GM19467 (cell line): ENCODE data around the gene CEP57L1.
A peak's percentile ranks its signal among the peaks of the same experiment; 100 is the strongest.
"Not testable (repeated sequence)": the region's sequence is repeated elsewhere in the genome, so short reads cannot be mapped to it uniquely, and the experiment has no call there.

Experiments
- ATAC-seq: cut with Tn5 transposase; IDR thresholded peaks from one replicate; pipeline ENCODE4 v1.9.1; 2021; ENCODE audit warnings: mild to moderate bottlenecking, moderate library complexity; ENCODE audit not compliant: unreplicated experiment

The CEP57L1 gene

DNA sequence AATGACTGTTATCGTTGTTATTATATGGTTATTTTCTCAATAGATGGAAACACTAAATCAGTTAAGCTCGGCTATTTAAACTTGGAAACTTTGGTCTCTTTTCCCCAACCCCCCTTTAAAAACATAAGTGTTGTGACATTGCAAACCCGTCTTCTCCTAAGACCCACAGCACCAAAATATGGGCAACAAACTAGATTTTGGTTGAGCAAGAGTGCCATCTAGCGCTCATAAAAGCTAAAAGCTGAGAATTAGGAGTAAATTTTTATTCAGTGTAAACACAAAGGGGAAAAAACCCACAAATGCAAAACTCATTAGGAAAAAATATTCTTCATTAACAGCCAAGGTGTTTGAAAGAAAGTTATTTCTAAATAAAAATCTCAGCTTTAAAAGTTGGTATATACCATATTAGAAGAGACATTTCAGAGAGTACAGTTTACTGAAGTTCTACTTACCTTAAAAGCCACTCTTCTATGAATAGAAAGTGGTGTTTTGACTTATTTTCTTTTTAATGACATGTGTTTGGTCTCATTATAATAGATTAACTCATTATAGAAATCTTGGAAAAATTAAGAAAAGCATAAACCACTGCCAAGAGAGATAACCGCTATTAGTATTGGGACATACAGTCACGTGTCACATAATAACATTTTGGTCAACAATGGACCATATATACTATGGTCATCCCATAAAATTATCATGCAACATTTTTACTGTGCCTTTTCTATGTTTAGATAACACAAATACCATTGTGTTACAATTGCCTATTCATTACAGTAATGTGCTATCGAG is 21.8 kb upstream of the CEP57L1 start:
- ATAC-seq, result no peak

DNA sequence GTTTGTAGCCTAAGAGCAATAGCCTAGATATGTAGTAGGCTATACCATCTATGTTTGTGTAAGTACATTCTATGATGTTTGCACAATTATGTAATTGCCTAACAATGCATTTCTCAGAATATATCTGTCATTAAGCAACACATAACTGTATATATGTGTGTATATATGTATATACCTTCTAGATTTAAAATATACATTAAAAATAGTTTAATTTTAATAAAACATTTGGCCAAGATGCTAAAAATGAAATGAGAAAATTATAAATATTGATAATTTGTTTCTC is 21.2 kb upstream of the CEP57L1 start:
- no peak for ATAC-seq

DNA sequence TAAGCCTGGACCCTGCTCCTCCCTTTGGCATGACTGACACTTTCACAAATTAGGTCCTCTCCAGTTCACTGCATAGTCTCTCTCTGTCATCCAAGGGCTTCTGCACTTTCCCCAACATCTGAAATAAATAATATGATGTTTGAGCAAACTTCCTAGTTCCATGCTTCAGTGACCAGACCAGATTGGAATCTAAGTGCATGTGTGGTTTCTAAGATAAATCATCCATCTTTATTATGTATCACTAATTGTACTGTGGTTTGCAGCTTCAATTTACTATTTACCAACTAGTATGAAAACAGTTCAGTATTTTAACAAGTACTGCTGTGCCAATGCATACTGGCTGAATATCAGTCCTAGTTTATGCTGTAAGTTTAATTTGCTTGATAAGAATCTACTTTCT is 19.4 kb upstream of the CEP57L1 start:
- ATAC-seq, result no peak

DNA sequence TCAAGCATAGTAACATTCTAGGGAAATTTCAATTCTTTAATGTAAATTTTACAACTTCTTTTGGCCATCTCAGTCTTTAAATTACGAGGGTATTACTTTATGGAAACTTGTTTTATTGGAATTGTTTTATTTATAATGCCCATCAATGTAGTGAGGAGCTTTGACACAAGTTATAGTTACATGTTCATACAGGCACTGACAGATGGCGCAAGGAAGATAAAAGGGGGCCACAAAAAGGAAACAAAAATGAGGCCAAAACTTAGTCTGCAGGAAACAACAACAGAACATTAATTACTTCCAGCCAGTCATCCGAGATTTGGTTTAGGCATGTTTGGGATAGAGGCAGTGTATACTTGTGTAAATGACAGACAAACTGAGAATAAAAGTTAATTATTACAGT is 18.9 kb upstream of the CEP57L1 start:
- no peak for ATAC-seq

DNA sequence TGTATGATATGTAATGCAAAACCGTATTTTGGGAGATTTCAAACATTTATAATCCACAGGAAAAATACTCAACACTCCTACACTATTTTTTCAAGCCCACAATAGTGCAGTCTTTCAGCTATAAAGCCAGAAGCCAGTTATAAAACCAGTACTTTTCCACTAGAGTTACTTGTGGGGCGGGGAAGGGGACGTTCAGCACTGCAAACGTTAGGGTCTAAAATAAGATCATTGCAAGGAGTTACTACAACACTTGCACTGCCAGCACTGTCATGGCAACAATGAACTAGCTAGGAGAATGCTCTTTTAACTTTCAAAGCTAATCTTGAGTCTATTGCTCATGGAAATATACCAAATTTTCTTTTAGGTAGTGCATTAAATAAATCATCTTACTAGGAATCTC is 15.3 kb upstream of the CEP57L1 start:
- ATAC-seq, result no peak

DNA sequence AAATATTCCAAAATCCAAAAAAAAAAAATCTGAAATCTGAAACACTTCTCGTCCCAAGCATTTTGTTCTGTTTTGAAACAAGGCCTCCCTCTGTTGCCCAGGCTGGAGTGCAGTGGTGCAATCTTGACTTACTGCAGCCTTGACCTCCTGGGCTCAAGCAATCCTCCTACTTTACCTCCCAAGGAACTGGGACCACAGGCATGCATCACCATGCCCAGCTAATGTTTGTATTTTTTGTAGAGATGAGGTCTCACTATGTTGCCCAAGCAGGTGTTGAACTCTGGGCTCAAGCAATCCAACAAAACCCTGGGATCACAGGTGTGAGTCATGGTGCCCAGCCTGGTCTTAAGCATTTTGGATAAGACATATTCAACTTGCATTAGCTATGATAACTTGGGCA is 14.3 kb upstream of the CEP57L1 start:
- ATAC-seq, result no peak

DNA sequence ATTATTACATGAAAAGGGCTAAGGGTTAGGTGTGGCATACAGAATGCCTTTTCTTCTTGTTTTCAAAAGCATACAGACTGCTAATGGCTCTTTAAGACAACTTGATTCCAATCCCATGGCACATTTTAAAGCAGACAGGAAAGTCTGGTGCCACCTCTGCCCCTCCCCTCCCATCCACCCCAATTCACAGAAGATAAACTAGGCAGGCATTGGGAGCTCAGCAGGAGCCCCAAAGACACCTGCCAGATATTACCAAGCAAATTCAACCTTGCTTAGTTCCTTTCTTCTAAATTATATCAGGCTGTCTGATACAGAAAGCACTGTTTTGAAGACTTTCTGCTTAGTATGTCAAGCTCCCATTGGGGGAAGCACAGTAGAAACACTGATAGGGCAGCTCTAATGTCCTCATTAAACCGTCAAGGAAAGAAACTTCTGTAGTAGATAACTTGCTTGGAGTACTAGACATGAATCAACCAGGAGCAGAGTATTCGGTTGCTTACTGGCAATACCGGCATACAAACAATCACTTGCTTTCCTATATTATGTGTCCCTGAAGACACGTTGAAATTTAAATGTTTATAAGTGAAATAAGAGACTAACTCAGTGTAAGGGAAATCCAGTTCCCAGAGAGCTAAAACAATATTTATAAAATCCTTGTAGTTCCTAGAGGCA is 13.7 kb upstream of the CEP57L1 start:
- ATAC-seq, result no peak

DNA sequence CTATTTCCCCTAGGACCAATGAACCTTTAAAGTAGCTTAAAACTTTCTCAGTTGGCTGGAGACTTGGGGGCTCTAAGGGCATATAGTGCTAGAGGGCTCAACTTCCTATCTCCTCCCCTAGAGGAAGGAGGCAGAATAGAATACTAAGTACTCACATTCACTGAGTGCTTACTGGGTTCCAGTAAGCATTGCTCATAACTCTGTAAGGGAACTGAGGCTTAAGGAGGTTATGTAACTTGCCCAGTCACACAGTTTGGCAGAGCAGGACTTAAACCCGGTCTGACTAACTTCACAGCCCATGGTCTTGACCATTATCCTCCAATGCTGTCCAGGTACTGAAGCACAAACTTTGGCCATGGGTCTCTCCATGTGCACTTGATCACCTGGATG is 13.1 kb upstream of the CEP57L1 start:
- ATAC-seq, result no peak

DNA sequence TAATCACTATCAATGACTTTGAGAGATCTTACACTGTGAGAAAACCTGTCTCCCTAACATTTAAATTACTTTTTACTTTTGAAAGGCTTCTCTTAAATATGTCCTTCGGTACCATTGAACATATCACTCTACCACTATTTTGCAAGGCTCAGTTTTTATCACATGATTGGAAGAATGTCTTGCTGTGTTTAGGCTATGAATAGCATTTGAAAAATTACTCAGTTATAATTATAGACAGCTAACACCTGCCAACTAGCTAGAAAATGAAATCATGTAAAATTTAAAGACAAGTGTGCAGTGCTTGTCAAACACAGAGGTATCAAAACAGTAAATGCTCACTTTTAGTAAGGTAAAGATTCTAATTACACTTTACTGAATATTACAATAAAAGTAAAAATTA is 11.7 kb upstream of the CEP57L1 start:
- ATAC-seq, result no peak

DNA sequence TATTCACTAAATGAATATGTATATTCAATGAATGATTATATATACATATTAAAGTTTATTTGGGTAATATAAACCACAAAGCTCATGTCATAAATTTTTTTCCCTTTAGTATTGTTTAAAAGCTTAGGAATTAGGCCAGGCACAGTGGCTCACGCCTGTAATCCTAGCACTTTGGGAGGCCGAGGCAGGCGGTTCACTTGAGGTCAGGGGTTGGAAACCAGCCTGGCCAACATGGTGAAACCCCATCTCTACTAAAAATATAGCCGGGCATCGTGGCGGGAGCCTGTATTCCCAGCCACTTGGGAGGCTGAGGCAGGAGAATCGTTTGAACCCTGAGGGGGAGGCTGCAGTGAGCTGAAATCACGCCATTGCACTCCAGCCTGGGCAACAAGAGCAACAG is 11.2 kb upstream of the CEP57L1 start:
- not testable (repeated sequence) for ATAC-seq

DNA sequence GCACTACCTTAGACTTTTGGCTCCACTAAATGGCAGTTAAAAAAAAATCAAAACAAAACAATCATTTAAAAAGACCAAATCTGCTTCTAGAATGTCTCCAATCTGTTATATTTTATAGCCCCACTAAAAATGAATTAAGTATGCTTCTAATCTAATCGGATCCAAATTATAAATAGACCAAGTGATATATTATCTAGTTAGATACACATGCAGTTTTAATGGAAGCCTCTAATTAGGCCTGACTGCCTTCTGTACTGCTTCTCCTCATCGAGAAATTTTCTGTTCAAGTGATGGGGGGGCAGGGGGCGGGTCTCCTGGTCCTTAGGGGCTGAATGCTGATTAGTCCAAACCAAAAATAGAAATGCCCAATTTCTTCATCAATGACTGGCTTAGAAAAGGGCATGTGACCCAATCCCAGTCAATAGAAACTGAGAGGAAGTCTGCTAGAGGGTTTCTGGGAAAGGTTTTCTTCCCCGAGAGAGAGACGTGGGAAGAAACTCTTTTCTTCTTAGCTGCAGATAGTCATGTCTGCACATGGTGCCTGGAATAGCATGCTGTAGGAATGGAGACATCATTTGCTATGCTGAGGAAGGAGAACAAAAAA is 7.5 kb upstream of the CEP57L1 start:
- ATAC-seq, result no peak

DNA sequence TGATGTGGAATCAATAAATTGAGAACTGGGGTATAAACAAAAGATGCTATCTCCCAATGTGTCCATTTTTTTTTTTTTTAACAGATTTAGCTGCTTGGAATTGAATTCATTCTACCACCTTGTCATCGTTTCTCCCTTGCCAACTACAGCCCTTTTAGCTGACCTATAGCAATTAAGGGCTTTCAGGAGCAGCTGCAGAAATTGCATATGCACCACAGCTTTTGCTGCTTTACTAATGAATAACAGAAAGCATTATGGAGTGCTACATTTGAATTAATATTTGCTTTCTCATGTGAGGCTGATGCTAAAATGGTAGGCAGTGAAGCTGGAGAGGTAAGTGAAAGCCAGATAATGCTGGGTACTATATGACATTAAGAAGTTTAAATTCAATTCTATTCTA is 6.3 kb upstream of the CEP57L1 start:
- ATAC-seq, result no peak

DNA sequence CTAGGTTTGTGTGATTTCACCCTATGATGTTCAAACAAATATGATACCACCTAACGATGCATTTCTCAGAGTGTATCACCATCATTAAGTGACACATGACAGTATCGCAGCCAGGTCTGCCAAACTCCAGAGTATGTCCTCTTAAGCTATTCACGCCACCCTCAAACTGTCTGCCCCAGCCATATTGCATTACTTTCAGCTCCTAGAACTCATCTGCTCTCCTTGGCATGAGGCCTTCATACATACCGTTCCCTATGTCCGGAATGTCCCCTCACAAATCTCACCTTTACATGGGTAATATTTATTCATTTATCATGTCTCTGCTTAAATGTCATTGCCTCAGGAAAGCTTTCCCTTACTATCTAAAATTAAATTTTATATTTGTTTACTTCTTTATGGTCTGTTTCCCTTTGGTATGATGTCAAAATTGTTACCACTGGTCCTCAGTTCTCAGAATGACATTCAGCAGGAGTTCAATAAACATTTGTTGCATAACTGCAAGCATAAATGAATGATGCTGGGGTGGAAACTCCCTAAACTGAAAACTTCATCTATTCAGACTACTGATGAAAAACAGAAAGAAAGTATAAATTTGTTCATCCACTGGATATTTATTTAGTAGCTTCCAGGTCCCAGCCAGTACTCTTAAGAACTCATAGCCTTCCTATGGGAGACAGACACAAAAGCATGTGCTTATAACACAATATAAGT is 3.8 kb upstream of the CEP57L1 start:
- ATAC-seq, result no peak

DNA sequence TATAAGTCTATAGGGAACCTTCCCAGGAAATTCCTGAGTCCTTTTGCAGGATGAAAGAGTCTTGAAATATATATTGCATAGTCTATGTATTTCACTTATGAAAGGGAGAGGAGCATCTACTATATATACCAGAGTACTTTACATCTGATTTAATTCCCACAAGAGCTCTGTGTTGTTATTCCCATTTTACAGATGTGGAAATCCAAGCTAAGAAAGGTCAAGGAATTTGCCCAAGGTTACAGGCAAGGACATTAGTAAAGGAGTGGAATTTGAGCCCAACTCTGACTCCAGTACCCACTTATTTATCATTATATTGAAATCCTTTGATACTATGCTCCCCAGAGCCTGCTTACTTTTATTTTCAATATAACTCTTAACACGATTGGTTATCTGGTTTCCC is 3.2 kb upstream of the CEP57L1 start:
- no peak for ATAC-seq

DNA sequence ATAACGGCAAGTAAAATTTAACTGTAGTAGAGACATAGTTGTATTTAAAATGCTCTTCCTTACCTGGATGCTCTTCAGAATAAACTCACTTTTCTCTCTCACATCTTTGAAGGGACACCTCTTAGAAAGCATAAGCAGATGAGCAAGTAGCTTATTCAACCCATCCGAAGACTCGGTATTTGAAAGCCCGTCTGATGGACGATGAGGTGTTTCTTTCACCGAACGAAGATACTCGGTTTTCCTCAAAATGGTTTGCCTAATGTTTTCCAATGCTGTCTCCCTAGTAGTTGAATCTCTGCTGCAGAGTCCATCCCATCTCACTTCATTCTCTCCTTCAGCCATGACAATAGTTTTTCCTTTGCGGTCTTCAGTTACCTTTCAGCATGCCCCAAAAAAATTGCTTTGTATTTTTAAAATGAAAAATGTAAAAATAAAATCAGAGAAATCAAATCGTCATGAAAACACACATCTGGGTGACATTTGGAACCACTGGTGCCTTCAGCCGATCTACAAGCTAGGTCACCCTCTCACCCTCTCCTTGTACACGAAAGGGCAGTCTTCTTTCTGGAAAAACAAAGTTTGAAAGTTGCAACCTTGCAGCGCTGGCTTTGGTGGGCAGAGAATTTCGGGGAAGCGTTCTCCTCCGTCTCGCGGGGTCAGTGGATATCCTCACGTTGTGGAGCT is 1.4 kb upstream of the CEP57L1 start:
- ATAC-seq, result no peak

DNA sequence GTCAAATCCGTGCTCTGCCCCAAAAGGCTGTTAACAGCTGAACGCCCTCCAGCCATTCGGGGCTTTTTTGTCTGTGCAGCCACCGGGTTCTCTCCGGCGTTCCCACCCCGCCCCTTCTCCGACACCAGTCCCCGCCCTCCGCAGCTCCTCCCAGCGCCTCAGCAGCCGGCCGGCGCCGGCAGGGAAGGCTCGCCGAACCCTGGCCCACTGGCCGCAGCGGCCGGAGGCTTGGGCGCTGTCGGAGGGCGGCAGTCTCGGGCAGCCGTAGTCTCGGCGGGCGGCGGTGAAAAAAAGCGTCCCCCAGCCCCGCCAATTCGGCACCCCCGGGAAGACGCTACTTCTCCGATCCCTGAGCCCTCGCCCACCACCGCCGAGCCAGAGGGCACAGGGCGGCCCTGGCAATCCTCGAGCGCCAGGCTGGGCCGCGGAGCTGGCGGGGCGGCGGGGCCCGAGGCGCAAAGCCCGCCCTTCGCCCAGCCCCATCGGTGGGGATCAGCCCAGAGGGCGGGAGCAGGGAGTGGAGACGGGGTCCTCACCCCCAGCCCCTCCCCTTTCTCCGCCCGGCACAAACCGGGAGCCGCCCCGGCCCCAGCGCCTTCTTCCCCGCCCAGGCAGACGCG is 781 bp upstream of the CEP57L1 start, which contains the start of gene SESN1:
TSS of gene SESN1 (minus strand) at position 431 of the 620 bp plus-strand sequence. CDS start 773 bp downstream, outside the sequence.
- peak; percentile 55 for ATAC-seq

DNA sequence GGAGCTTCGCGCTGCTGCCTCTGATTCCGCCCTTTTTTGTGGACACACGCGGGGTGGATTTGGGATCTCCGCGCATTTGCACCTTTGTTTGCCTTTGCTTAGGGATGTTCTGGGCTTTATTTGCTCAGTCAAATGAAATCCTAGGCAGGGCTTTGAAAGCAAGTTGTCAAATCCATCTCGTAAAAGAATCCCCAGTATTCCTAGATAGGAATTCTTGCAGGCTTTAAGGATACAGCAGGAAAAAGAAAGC is 453 bp downstream of the CEP57L1 start:
- ATAC-seq, result no peak

DNA sequence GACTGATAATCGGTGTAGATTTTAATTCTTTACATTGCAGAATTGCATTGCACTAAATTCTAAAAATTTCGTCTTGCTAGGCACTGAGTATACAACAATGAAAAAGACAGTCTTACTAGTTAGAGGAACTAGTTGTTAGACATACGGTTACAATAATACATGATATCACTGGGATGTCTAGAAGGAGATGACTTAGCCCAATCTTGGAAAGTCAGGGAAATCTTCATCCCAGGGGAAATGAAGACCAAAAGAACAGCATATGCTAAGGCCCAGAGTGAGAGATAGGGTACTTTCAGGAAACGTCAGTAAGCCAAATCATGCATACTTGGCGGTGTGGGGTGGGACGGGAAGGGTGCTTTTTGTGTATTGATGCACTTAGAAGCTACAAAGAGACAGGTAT is 901 bp downstream of the CEP57L1 start:
- ATAC-seq, result no peak

DNA sequence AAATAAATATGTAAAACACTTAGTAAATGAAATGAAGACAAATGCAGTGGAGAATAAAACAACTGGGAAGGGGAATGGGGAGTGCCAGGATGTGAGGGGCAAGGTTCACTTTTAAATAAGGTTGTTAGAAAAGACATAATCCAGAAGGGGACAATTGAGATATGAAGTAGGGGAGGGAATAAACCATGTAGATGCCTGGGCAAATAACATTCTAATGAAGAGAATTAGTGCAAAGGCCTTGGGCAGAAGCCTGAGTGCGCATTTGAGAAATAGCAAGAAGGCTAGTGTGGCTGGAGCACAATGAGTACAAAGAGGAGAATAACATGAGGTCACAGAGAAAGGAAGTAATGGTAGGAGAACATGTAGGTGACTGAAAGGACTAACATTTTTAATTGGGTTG is 2.4 kb downstream of the CEP57L1 start:
- ATAC-seq, result no peak

DNA sequence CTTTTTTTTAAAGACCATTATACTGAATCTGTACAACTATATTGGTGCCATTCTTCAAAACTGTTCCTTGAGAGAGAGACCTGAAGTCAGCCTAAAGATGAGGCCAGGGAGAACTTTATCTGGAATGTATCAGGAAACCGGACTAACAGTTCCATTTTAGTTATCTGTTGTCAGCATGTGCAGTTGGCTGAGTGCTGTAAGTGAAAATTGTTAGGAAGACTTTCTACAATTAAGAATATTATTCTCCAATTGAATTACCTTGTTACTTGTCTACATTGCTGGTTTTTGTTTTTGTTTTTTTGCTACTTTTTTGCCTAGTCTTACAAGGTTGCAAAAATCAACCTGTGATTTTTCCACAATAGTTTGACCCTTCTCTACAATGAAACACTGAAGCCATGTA is 7.5 kb downstream of the CEP57L1 start:
- no peak for ATAC-seq

DNA sequence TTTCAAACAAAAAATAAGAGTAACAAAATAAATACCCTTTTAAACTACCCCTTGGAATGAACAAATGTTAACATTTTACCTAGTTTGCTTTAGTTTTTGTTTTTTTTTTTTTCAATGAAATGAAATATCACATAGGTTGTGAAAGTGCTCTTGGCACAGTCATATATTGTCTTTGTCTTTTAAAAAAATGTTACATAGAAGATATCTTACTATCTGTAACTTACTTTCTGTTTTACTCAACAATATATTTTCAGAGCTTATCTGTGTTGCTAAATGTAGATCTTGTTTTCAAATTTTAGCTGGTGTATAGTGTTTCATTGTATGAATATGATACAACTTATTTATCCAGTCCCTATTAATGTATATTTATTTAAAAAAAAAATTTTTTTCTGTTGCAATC is 8.6 kb downstream of the CEP57L1 start:
- no peak for ATAC-seq
